ENCODE data around the gene PNLDC1.
"Not testable (repeated sequence)": the region's sequence is repeated elsewhere in the genome, so short reads cannot be mapped to it uniquely, and the experiment has no call there.

PNLDC1 gene

GRCh38 chr6:159801935-159802334 lies 1.9 kb downstream of the PNLDC1 start:
- Mint-ChIP-seq H3K27ac (no peak overlapping the region), H3K4me3 (no peak overlapping the region), H3K9me3 (no peaks in the 10 kb centered on the region), H3K27me3 (no peaks in the 10 kb centered on the region), H3K4me1 (peaks cover 7% of the 10 kb centered on the region), H3K36me3 (peaks cover 29% of the 10 kb centered on the region)
- ATAC-seq = no peak

- no peak for ATAC-seq
- Mint-ChIP-seq H3K27me3 (no peaks in the 10 kb centered on the region), H3K4me1 (no peaks in the 10 kb centered on the region), H3K27ac (no peak overlapping the region), H3K36me3 (peaks cover 13% of the 10 kb centered on the region), H3K4me3 (no peak overlapping the region), H3K9me3 (no peaks in the 10 kb centered on the region)
These were observed 4.4 kb downstream of the PNLDC1 start for GRCh38 chr6:159804504-159804903.

GRCh38 chr6:159805440-159806020 lies 5.5 kb downstream of the PNLDC1 start:
- Mint-ChIP-seq H3K4me3 (no peak overlapping the region), H3K27me3 (no peaks in the 10 kb centered on the region), H3K36me3 (peaks cover 2% of the 10 kb centered on the region), H3K27ac (no peak overlapping the region), H3K4me1 (no peaks in the 10 kb centered on the region), H3K9me3 (no peaks in the 10 kb centered on the region)
- ATAC-seq = no peak

- Mint-ChIP-seq H3K27ac (no peak overlapping the region), H3K9me3 (no peaks in the 10 kb centered on the region), H3K36me3 (no peaks in the 10 kb centered on the region), H3K4me3 (no peak overlapping the region), H3K4me1 (peaks cover 4% of the 10 kb centered on the region), H3K27me3 (no peaks in the 10 kb centered on the region)
- ATAC-seq = no peak
These were observed 6.0 kb downstream of the PNLDC1 start for GRCh38 chr6:159806021-159806458.

- H3K27ac Mint-ChIP-seq = no peak overlapping the region
- H3K9me3 Mint-ChIP-seq = no peaks in the 10 kb centered on the region
- no peak for ATAC-seq
- H3K36me3 Mint-ChIP-seq = no peaks in the 10 kb centered on the region
- peaks cover 11% of the 10 kb centered on the region for H3K4me1 Mint-ChIP-seq
- no peak overlapping the region for H3K4me3 Mint-ChIP-seq
- no peaks in the 10 kb centered on the region for H3K27me3 Mint-ChIP-seq
These were observed 7.2 kb downstream of the PNLDC1 start for GRCh38 chr6:159807150-159807858.

GRCh38 chr6:159808647-159809046 lies 8.6 kb downstream of the PNLDC1 start:
- peaks cover under 1% of the 10 kb centered on the region for H3K36me3 Mint-ChIP-seq
- no peak overlapping the region for H3K27ac Mint-ChIP-seq
- H3K4me3 Mint-ChIP-seq = no peak overlapping the region
- no peaks in the 10 kb centered on the region for H3K27me3 Mint-ChIP-seq
- H3K9me3 Mint-ChIP-seq = no peaks in the 10 kb centered on the region
- H3K4me1 Mint-ChIP-seq = peaks cover 13% of the 10 kb centered on the region
- no peak for ATAC-seq

- Mint-ChIP-seq H3K27ac (no peak overlapping the region), H3K36me3 (peaks cover 6% of the 10 kb centered on the region), H3K9me3 (no peaks in the 10 kb centered on the region), H3K4me3 (no peak overlapping the region), H3K27me3 (no peaks in the 10 kb centered on the region), H3K4me1 (peaks cover 13% of the 10 kb centered on the region)
- no peak for ATAC-seq
These were observed 9.1 kb downstream of the PNLDC1 start for GRCh38 chr6:159809149-159809548.

- no peak overlapping the region for H3K27ac Mint-ChIP-seq
- ATAC-seq = no peak
- no peaks in the 10 kb centered on the region for H3K9me3 Mint-ChIP-seq
- H3K4me1 Mint-ChIP-seq = peaks cover 13% of the 10 kb centered on the region
- H3K36me3 Mint-ChIP-seq = peaks cover 9% of the 10 kb centered on the region
- no peaks in the 10 kb centered on the region for H3K27me3 Mint-ChIP-seq
- no peak overlapping the region for H3K4me3 Mint-ChIP-seq
These were observed 13.7 kb downstream of the PNLDC1 start for GRCh38 chr6:159813781-159814180.

- Mint-ChIP-seq H3K36me3 (peaks cover 17% of the 10 kb centered on the region), H3K4me3 (no peak overlapping the region), H3K27ac (no peak overlapping the region), H3K27me3 (peaks cover 9% of the 10 kb centered on the region), H3K4me1 (peaks cover 24% of the 10 kb centered on the region), H3K9me3 (no peaks in the 10 kb centered on the region)
- ATAC-seq = no peak
These were observed 15.3 kb downstream of the PNLDC1 start for GRCh38 chr6:159815410-159815809.

- H3K9me3 Mint-ChIP-seq, ATAC-seq, H3K4me3 Mint-ChIP-seq, H3K27me3 Mint-ChIP-seq, H3K27ac Mint-ChIP-seq: not testable (repeated sequence)
- Mint-ChIP-seq H3K4me1 (peaks cover 21% of the 10 kb centered on the region), H3K36me3 (peaks cover 17% of the 10 kb centered on the region)
These were observed 16.7 kb downstream of the PNLDC1 start for GRCh38 chr6:159816775-159817174.

- Mint-ChIP-seq H3K27me3 (peaks cover 22% of the 10 kb centered on the region), H3K27ac (no peak overlapping the region), H3K9me3 (no peaks in the 10 kb centered on the region), H3K36me3 (peaks cover 21% of the 10 kb centered on the region), H3K4me1 (peaks cover 15% of the 10 kb centered on the region), H3K4me3 (no peak overlapping the region)
- no peak for ATAC-seq
These were observed 18.1 kb downstream of the PNLDC1 start for GRCh38 chr6:159817951-159818739.

- H3K9me3 Mint-ChIP-seq = no peaks in the 10 kb centered on the region
- H3K27ac Mint-ChIP-seq = peak overlapping the region; percentile 57
- peaks cover 21% of the 10 kb centered on the region for H3K36me3 Mint-ChIP-seq
- H3K4me3 Mint-ChIP-seq = no peak overlapping the region
- H3K4me1 Mint-ChIP-seq = peaks cover 15% of the 10 kb centered on the region
- peaks cover 24% of the 10 kb centered on the region for H3K27me3 Mint-ChIP-seq
- ATAC-seq = no peak
These were observed 19.0 kb downstream of the PNLDC1 start for GRCh38 chr6:159819098-159819497.

- no peaks in the 10 kb centered on the region for H3K9me3 Mint-ChIP-seq
- peak; percentile 47 for ATAC-seq
- peaks cover 24% of the 10 kb centered on the region for H3K27me3 Mint-ChIP-seq
- peak overlapping the region; percentile 67 for H3K4me3 Mint-ChIP-seq
- H3K4me1 Mint-ChIP-seq = peaks cover 15% of the 10 kb centered on the region
- H3K27ac Mint-ChIP-seq = peak overlapping the region; percentile 57
- peaks cover 20% of the 10 kb centered on the region for H3K36me3 Mint-ChIP-seq
These were observed 20.0 kb downstream of the PNLDC1 start for GRCh38 chr6:159819932-159820640.

GRCh38 chr6:159821122-159821521 lies 21.0 kb downstream of the PNLDC1 start:
- H3K27me3 Mint-ChIP-seq = peaks cover 24% of the 10 kb centered on the region
- no peak for ATAC-seq
- no peak overlapping the region for H3K4me3 Mint-ChIP-seq
- H3K27ac Mint-ChIP-seq = no peak overlapping the region
- no peaks in the 10 kb centered on the region for H3K9me3 Mint-ChIP-seq
- peaks cover 20% of the 10 kb centered on the region for H3K36me3 Mint-ChIP-seq
- peaks cover 15% of the 10 kb centered on the region for H3K4me1 Mint-ChIP-seq

- no peak for ATAC-seq
- no peak overlapping the region for H3K27ac Mint-ChIP-seq
- no peaks in the 10 kb centered on the region for H3K9me3 Mint-ChIP-seq
These were observed 21.6 kb downstream of the PNLDC1 start for GRCh38 chr6:159821726-159822125.

More at GRCh38 chr6:159821726-159822125, 21.6 kb downstream of the PNLDC1 start:
- Mint-ChIP-seq H3K36me3 (peaks cover 20% of the 10 kb centered on the region), H3K4me3 (no peak overlapping the region), H3K27me3 (peaks cover 24% of the 10 kb centered on the region), H3K4me1 (peaks cover 15% of the 10 kb centered on the region)

All from stimulated activated memory B cell treated with anti-CD40 and anti-IgM and Interleukin-4, amounts not matched to agents 10 μg/mL and 1 μg/mL and 100 μg/mL, for 72 hours (primary cell).